ENCODE data around the gene DIAPH2.

The DIAPH2 gene

GRCh38 chrX:97119474-97120109 is 434.9 kb downstream of the DIAPH2 start:
- H3K9me3 ChIP-seq = no peaks in the 10 kb centered on the region
- TF ChIP-seq, protein P1, sequence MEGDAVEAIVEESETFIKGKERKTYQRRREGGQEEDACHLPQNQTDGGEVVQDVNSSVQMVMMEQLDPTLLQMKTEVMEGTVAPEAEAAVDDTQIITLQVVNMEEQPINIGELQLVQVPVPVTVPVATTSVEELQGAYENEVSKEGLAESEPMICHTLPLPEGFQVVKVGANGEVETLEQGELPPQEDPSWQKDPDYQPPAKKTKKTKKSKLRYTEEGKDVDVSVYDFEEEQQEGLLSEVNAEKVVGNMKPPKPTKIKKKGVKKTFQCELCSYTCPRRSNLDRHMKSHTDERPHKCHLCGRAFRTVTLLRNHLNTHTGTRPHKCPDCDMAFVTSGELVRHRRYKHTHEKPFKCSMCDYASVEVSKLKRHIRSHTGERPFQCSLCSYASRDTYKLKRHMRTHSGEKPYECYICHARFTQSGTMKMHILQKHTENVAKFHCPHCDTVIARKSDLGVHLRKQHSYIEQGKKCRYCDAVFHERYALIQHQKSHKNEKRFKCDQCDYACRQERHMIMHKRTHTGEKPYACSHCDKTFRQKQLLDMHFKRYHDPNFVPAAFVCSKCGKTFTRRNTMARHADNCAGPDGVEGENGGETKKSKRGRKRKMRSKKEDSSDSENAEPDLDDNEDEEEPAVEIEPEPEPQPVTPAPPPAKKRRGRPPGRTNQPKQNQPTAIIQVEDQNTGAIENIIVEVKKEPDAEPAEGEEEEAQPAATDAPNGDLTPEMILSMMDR (IDR thresholded peaks at IDR 0.05) = no peak
- H3K4me3 ChIP-seq (ENCODE audit: low read depth in 1 of 2, low read length in 1 of 2) = no peak overlapping the region
- no peaks in the 10 kb centered on the region for H3K27me3 ChIP-seq
- H3K36me3 ChIP-seq = no peaks in the 10 kb centered on the region
- peaks cover 13 to 14% of the 10 kb centered on the region in 2 experiments for H3K4me1 ChIP-seq (ENCODE audit: control insufficient read depth in 1 of 2, insufficient read depth in 1 of 2, low read depth in 1 of 2, low read length in 1 of 2)
- no peak overlapping the region for H3K27ac ChIP-seq

GRCh38 chrX:97123001-97123400 is 438.4 kb downstream of the DIAPH2 start:
- TF ChIP-seq, protein P1 (IDR thresholded peaks at IDR 0.05) = no peak
- Histone ChIP-seq H3K27me3 (no peaks in the 10 kb centered on the region), H3K9me3 (no peaks in the 10 kb centered on the region), H3K36me3 (no peaks in the 10 kb centered on the region), H3K4me3 (ENCODE audit: low read depth in 1 of 2, low read length in 1 of 2) (no peak overlapping the region), H3K4me1 (ENCODE audit: control insufficient read depth in 1 of 2, insufficient read depth in 1 of 2, low read depth in 1 of 2, low read length in 1 of 2) (peaks cover 9% of the 10 kb centered on the region in 2 experiments), H3K27ac (no peak overlapping the region)

- Histone ChIP-seq H3K9me3 (no peaks in the 10 kb centered on the region), H3K27ac (no peak overlapping the region), H3K4me1 (ENCODE audit: control insufficient read depth in 1 of 2, insufficient read depth in 1 of 2, low read depth in 1 of 2, low read length in 1 of 2) (no peaks in the 10 kb centered on the region), H3K4me3 (ENCODE audit: low read depth in 1 of 2, low read length in 1 of 2) (no peak overlapping the region), H3K27me3 (no peaks in the 10 kb centered on the region), H3K36me3 (no peaks in the 10 kb centered on the region)
- TF ChIP-seq, protein P1 (IDR thresholded peaks at IDR 0.05) = no peak
Observed at GRCh38 chrX:97126020-97126419, 441.4 kb downstream of the DIAPH2 start.

GRCh38 chrX:97132664-97133415 is 448.2 kb downstream of the DIAPH2 start:
- Histone ChIP-seq H3K4me1 (ENCODE audit: control insufficient read depth in 1 of 2, insufficient read depth in 1 of 2, low read depth in 1 of 2, low read length in 1 of 2) (no peaks in the 10 kb centered on the region), H3K27me3 (no peaks in the 10 kb centered on the region), H3K9me3 (no peaks in the 10 kb centered on the region), H3K36me3 (no peaks in the 10 kb centered on the region), H3K4me3 (ENCODE audit: low read depth in 1 of 2, low read length in 1 of 2) (no peak overlapping the region), H3K27ac (no peak overlapping the region)
- TF ChIP-seq, protein P1 (IDR thresholded peaks at IDR 0.05) = no peak

- Histone ChIP-seq H3K36me3 (no peaks in the 10 kb centered on the region), H3K4me3 (ENCODE audit: low read depth in 1 of 2, low read length in 1 of 2) (no peak overlapping the region), H3K4me1 (ENCODE audit: control insufficient read depth in 1 of 2, insufficient read depth in 1 of 2, low read depth in 1 of 2, low read length in 1 of 2) (no peaks in the 10 kb centered on the region), H3K27ac (no peak overlapping the region), H3K9me3 (no peaks in the 10 kb centered on the region), H3K27me3 (no peaks in the 10 kb centered on the region)
- TF ChIP-seq, protein P1 (IDR thresholded peaks at IDR 0.05) = no peak
Observed at GRCh38 chrX:97145934-97146333, 461.3 kb downstream of the DIAPH2 start.

Data from neutrophil (primary cell).